Measurements from ENCODE around the gene USP54. TPM values are rescaled to one million over a fixed set of nuclear protein-coding genes. Genes with fewer than 3 reads are reported as not detected.
A peak's percentile ranks its signal among the peaks of the same experiment; 100 is the strongest.

USP54 gene
- total and polyA plus RNA-seq, 2 experiments from 2014 or later, result 15.1 to 27.4 TPM

DNA sequence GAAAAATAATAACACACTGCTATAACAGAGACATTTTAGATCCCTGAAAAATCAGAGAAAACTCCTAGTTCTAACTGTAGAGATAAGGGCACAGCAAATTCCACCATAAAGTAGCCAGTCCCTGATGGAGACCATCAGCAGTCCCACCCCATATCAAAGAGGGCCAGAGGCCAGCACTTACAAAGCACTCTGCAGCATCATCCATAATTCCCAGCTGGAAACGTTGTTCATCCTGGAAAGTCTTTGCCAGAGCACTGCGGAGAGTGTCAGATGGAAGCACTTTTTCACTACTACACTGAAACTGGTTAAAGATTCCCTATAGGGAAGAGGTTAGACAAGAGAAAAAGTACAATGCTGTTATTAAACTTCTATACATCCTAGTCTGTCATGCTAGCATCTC is 45.8 kb downstream of the USP54 start:
- Histone ChIP-seq H3K4me2 (no peak overlapping the region), H3F3A (replicated peaks; ENCODE audit: low read depth) (no peaks in the 10 kb centered on the region), H3K27ac (ENCODE audit: low read depth) (no peak overlapping the region), H4K20me1 (replicated peaks; ENCODE audit: insufficient read depth) (no peaks in the 10 kb centered on the region; the same call in 1 of the 2 replicates), H3K27me3 (ENCODE audit: insufficient read depth) (no peaks in the 10 kb centered on the region), H3K9me2 (ENCODE audit: insufficient read depth) (no peaks in the 10 kb centered on the region), H3K36me3 (ENCODE audit: insufficient read depth) (no peaks in the 10 kb centered on the region), H3K79me2 (replicated peaks; ENCODE audit: insufficient read depth) (no peaks in the 10 kb centered on the region), H3K4me1 (ENCODE audit: insufficient read depth) (no peaks in the 10 kb centered on the region), H2AFZ (no peak overlapping the region), H3K4me3 (no peak overlapping the region)
- Mint-ChIP-seq H3K27me3 (ENCODE audit: insufficient read depth, low read depth, poor library complexity) (no peaks in the 10 kb centered on the region), H3K4me3 (no peak overlapping the region), H3K4me1 (no peaks in the 10 kb centered on the region), H3K9me3 (no peaks in the 10 kb centered on the region), H3K27ac (no peak overlapping the region), H3K36me3 (ENCODE audit: low read depth) (peaks cover 14% of the 10 kb centered on the region; the same call in 2 of the 3 replicates)
- no peak for DNase-seq (ENCODE audit: low spot score)
- TF ChIP-seq NANOG (IDR thresholded peaks at IDR 0.05; ENCODE audit: borderline replicate concordance), result no peak
- ATAC-seq, result no peak

DNA sequence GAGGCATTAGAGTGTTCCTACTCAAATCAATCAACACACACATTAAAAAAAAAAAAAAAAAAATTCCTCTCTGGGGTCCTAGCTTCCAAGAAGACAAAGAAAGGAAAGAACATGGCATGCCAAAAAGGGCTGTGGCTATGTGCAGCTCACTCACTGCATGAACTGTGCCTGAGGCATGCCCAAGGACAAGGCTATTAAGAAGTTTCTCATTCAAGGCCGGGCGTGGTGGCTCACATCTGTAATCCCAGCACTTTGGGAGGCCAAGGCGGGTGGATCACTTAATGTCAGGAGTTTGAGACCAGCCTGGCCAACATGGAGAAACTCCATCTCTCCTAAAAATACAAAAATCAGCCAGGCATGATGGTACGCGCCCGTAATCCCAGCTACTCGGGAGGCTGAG is 53.4 kb downstream of the USP54 start:
- Histone ChIP-seq H3K4me2 (no peak overlapping the region), H2AFZ (no peak overlapping the region), H3K79me2 (replicated peaks; ENCODE audit: insufficient read depth) (no peaks in the 10 kb centered on the region), H3K27ac (ENCODE audit: low read depth) (0 out of 2 replicates have a peak overlapping the region, but pooled peaks have one; percentile 39), H4K20me1 (replicated peaks; ENCODE audit: insufficient read depth) (no peaks in the 10 kb centered on the region; the same call in 1 of the 2 replicates), H3K36me3 (ENCODE audit: insufficient read depth) (no peaks in the 10 kb centered on the region), H3K27me3 (ENCODE audit: insufficient read depth) (no peaks in the 10 kb centered on the region), H3F3A (replicated peaks; ENCODE audit: low read depth) (no peaks in the 10 kb centered on the region), H3K4me1 (ENCODE audit: insufficient read depth) (no peaks in the 10 kb centered on the region), H3K9me2 (ENCODE audit: insufficient read depth) (no peaks in the 10 kb centered on the region), H3K4me3 (no peak overlapping the region)
- Mint-ChIP-seq H3K36me3 (ENCODE audit: low read depth) (peaks cover 29% of the 10 kb centered on the region), H3K4me3 (no peak overlapping the region), H3K27ac (no peak overlapping the region), H3K9me3 (no peaks in the 10 kb centered on the region), H3K27me3 (ENCODE audit: insufficient read depth, low read depth, poor library complexity) (no peaks in the 10 kb centered on the region), H3K4me1 (no peaks in the 10 kb centered on the region)
- TF ChIP-seq JUNB (IDR thresholded peaks at IDR 0.05; ENCODE audit: unreplicated experiment) (no peak), STAT1 (IDR thresholded peaks at IDR 0.05; ENCODE audit: unreplicated experiment) (no peak), EZH2phosphoT487 (IDR thresholded peaks at IDR 0.05; ENCODE audit: unreplicated experiment) (no peak), CREB1 (CRISPR knock-in tag; IDR thresholded peaks at IDR 0.05; ENCODE audit: low read depth) (no peak)
- TF ChIP-seq, protein P1, sequence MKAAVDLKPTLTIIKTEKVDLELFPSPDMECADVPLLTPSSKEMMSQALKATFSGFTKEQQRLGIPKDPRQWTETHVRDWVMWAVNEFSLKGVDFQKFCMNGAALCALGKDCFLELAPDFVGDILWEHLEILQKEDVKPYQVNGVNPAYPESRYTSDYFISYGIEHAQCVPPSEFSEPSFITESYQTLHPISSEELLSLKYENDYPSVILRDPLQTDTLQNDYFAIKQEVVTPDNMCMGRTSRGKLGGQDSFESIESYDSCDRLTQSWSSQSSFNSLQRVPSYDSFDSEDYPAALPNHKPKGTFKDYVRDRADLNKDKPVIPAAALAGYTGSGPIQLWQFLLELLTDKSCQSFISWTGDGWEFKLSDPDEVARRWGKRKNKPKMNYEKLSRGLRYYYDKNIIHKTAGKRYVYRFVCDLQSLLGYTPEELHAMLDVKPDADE (IDR thresholded peaks at IDR 0.05), result no peak
- TF ChIP-seq, protein P2, sequence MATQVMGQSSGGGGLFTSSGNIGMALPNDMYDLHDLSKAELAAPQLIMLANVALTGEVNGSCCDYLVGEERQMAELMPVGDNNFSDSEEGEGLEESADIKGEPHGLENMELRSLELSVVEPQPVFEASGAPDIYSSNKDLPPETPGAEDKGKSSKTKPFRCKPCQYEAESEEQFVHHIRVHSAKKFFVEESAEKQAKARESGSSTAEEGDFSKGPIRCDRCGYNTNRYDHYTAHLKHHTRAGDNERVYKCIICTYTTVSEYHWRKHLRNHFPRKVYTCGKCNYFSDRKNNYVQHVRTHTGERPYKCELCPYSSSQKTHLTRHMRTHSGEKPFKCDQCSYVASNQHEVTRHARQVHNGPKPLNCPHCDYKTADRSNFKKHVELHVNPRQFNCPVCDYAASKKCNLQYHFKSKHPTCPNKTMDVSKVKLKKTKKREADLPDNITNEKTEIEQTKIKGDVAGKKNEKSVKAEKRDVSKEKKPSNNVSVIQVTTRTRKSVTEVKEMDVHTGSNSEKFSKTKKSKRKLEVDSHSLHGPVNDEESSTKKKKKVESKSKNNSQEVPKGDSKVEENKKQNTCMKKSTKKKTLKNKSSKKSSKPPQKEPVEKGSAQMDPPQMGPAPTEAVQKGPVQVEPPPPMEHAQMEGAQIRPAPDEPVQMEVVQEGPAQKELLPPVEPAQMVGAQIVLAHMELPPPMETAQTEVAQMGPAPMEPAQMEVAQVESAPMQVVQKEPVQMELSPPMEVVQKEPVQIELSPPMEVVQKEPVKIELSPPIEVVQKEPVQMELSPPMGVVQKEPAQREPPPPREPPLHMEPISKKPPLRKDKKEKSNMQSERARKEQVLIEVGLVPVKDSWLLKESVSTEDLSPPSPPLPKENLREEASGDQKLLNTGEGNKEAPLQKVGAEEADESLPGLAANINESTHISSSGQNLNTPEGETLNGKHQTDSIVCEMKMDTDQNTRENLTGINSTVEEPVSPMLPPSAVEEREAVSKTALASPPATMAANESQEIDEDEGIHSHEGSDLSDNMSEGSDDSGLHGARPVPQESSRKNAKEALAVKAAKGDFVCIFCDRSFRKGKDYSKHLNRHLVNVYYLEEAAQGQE (IDR thresholded peaks at IDR 0.05; ENCODE audit: unreplicated experiment), result no peak
- no peak for DNase-seq (ENCODE audit: low spot score)
- ATAC-seq, result no peak

All from GM23338 (cell line).